ENCODE results near the gene TTC33.
"Not testable (repeated sequence)": the region's sequence is repeated elsewhere in the genome, so short reads cannot be mapped to it uniquely, and the experiment has no call there.

DNA sequence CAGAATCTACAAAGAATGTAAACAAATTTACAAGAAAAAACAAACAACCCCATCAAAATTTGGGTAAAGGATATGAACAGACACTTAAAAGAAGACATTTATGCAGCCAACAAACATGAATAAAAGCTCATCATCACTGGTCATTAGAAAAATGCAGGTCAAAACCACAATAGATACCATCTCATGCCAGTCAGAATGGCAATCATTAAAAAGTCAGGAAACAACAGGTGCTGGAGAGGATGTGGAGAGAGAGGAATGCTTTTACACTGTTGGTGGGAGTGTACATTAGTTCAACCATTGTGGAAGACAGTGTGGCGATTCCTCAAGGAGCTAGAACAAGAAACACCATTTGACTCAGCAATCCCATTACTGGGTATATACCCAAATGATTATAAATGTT lies 116.2 kb downstream of the TTC33 start:
- TF ChIP-seq, protein P1, sequence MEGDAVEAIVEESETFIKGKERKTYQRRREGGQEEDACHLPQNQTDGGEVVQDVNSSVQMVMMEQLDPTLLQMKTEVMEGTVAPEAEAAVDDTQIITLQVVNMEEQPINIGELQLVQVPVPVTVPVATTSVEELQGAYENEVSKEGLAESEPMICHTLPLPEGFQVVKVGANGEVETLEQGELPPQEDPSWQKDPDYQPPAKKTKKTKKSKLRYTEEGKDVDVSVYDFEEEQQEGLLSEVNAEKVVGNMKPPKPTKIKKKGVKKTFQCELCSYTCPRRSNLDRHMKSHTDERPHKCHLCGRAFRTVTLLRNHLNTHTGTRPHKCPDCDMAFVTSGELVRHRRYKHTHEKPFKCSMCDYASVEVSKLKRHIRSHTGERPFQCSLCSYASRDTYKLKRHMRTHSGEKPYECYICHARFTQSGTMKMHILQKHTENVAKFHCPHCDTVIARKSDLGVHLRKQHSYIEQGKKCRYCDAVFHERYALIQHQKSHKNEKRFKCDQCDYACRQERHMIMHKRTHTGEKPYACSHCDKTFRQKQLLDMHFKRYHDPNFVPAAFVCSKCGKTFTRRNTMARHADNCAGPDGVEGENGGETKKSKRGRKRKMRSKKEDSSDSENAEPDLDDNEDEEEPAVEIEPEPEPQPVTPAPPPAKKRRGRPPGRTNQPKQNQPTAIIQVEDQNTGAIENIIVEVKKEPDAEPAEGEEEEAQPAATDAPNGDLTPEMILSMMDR (IDR thresholded peaks at IDR 0.05), result not testable (repeated sequence)
- TF ChIP-seq POLR2A (IDR thresholded peaks at IDR 0.05), result not testable (repeated sequence)

Data from right lobe of liver (tissue), 4 donors.